Measurements from ENCODE around the gene BCAR3.

DNA sequence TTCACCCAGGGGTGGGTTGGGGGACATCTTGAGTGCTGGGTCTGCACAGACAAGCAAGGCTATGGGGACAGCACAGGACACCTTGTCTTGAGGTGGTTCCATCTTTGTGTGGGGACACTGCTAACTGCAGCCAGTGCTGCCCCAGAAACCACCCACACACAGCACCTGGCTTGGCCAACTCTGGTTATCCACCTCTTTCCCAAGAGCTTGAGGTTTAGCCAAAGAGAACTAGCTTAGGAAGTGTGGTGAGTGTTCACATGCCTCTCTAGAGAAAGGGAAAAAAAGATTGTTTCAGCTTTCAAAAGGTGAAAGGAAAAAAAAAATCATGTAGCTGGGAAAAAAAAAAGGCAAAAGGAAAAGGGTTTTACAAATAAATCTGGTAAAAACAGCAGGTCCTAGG lies 32.4 kb downstream of the BCAR3 start:
- TF ChIP-seq, protein P1, sequence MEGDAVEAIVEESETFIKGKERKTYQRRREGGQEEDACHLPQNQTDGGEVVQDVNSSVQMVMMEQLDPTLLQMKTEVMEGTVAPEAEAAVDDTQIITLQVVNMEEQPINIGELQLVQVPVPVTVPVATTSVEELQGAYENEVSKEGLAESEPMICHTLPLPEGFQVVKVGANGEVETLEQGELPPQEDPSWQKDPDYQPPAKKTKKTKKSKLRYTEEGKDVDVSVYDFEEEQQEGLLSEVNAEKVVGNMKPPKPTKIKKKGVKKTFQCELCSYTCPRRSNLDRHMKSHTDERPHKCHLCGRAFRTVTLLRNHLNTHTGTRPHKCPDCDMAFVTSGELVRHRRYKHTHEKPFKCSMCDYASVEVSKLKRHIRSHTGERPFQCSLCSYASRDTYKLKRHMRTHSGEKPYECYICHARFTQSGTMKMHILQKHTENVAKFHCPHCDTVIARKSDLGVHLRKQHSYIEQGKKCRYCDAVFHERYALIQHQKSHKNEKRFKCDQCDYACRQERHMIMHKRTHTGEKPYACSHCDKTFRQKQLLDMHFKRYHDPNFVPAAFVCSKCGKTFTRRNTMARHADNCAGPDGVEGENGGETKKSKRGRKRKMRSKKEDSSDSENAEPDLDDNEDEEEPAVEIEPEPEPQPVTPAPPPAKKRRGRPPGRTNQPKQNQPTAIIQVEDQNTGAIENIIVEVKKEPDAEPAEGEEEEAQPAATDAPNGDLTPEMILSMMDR (IDR thresholded peaks at IDR 0.05): no peak
- no peak for TF ChIP-seq POLR2A (IDR thresholded peaks at IDR 0.05)

Measured in vagina (tissue), 2 donors.